Ovary (tissue), 9 donors: ENCODE measurements around the gene PLIN4. TPM values are rescaled to one million over a fixed set of nuclear protein-coding genes. Genes with fewer than 3 reads are reported as not detected.

Source experiments
- DNase-seq, 5 donors: peaks; one replicate each; pipeline ENCODE4 v3.0.0-alpha.2; 2019 to 2020
- H3K27ac ChIP-seq, 2 donors: fragments of 200-600 bp; one replicate each; pipeline versions ENCODE4 v1.5.1 to v1.8.0; 2019 to 2022
- H3K27me3 ChIP-seq: fragments of 200-600 bp; one replicate; pipeline ENCODE4 v1.8.0; 2022
- H3K36me3 ChIP-seq: fragments of 200-600 bp; sonication (generic); one replicate; pipeline ENCODE4 v1.5.1; 2019
- H3K4me1 ChIP-seq: one replicate; pipeline ENCODE4 v1.8.1; 2013; ENCODE audit warnings: mild to moderate bottlenecking, moderate library complexity; ENCODE audit not compliant: insufficient read depth
- H3K4me3 ChIP-seq: fragments of 200-600 bp; sonication (generic); one replicate; pipeline ENCODE4 v1.5.1; 2017
- H3K9me3 ChIP-seq, 2 donors: fragments of 200-600 bp in 1 of 2; sonication (generic) in 1 of 2; one replicate each; pipeline versions ENCODE4 v1.5.1 to v1.8.1; 2013 to 2019; ENCODE audit warnings: mild to moderate bottlenecking in 1 of 2, moderate library complexity in 1 of 2
- EP300 ChIP-seq: sonication (generic); formaldehyde crosslinking; IDR thresholded peaks from one replicate; pipeline ENCODE4 v1.6.1; 2017; ENCODE audit warnings: antibody characterized with exemption
- POLR2A ChIP-seq: fragments of 450-650 bp; IDR thresholded peaks from one replicate; pipeline ENCODE4 v1.6.1; 2017; ENCODE audit warnings: antibody characterized with exemption, mild to moderate bottlenecking, moderate library complexity
- WGBS, 3 donors: extraction: QIAGEN DNeasy Blood & Tissue Kit in 1 of 3; methylation state at CpG; one replicate each; pipeline versions ENCODE4 v1.1.5 to v1.1.7; 2013 to 2017; 5-methylcytosine and 5-hydroxymethylcytosine counted together
- intact Hi-C, 4 donors: fragments of 100-400 bp; cut with DNase I; formaldehyde crosslinking; loops; one replicate each; pipeline versions ENCODE4 v1.11.0 to v1.15.1; 2022 to 2023
- polyA plus RNA-seq, 2 donors: library from polyadenylated mRNA; stranded (reverse); fragments of 200-250 nt in 1 of 2; fragments of 350-450 nt in 1 of 2; fragmentation: Illumina TruSeq in 1 of 2; extraction: RNeasy Lipid Tissue Mini Kit (QIAGEN cat#74804) in 1 of 2; gene quantifications; one replicate each; pipeline ENCODE4 v1.2.3, GENCODE V29; 2013 to 2014
- total RNA-seq, 7 donors: library from RNA; depleted of rRNA in 2 of 7; stranded (reverse); fragments of >200 nt in 2 of 7; fragmentation: NEBNext Ultra II Directional in 3 of 7; extraction: Animal tissue kit (Norgen Biotek cat#: 25700) in 3 of 7; gene quantifications; one replicate each; pipeline versions ENCODE4 v1.1.0 to v1.2.4, GENCODE V29; 2016 to 2023
- TF ChIP-seq, protein P1 (sequence below), 3 donors: fragments of 450-650 bp in 2 of 3; fragments of 200-600 bp in 1 of 3; IDR thresholded peaks; one replicate each; pipeline versions ENCODE4 v1.5.1 to v1.8.0; 2016 to 2022; ENCODE audit warnings: antibody characterized with exemption in 3 of 3, mild to moderate bottlenecking in 1 of 3
- donor health status: DM: no; HTN: no; CAD: no; lungs with moderate emphysema.
- donor health status: DM: no; HTN: no; CAD: no.
- donor health status: Bipolar disorder and iron deficiency.
- donor health status: DM: yes; HTN: yes; CAD: no.
- donor health status: DM: no; HTN: no; CAD: no.
- donor health status: DM: yes; HTN: yes; CAD: no.

The PLIN4 gene
- total and polyA plus RNA-seq, 9 donors = 1.6 to 55.1 (median 21.7) TPM

DNA sequence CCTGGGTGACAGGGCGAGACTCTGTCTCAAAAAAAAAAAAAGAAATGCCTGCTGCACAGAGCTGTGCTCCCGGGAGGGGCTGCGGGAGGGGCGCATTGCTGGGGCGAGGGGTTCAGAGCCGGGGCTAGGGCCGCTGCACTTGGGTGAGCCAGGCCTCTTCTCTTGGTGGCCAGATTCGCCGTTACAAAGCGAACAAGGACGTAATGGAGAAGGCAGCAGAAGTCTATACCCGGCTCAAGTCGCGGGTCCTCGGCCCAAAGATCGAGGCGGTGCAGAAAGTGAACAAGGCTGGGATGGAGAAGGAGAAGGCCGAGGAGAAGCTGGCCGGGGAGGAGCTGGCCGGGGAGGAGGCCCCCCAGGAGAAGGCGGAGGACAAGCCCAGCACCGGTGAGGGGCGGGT lies 19.0 kb downstream of the PLIN4 start:
- no peaks in the 10 kb centered on the region for H3K36me3 ChIP-seq

DNA sequence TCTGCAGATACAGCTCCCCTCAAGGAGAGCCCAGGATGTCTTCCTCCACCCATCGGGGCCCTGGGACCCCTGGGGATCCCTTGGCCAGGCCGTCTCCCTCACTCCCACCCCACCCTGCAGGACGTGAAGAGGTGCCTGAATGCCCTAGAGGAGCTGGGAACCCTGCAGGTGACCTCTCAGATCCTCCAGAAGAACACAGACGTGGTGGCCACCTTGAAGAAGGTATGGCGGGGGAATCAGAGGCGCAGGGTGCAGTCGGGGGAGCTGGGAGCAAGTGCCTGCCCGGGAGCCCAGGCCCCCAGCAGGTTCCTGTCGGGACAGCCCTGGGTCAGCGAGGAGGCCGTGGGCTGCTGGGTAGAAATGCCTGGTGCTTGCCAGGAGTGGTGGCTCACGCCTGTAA lies 19.6 kb downstream of the PLIN4 start:
- no peaks in the 10 kb centered on the region for H3K36me3 ChIP-seq
- TF ChIP-seq POLR2A = no peak
- TF ChIP-seq EP300 = no peak
- TF ChIP-seq, protein P1, sequence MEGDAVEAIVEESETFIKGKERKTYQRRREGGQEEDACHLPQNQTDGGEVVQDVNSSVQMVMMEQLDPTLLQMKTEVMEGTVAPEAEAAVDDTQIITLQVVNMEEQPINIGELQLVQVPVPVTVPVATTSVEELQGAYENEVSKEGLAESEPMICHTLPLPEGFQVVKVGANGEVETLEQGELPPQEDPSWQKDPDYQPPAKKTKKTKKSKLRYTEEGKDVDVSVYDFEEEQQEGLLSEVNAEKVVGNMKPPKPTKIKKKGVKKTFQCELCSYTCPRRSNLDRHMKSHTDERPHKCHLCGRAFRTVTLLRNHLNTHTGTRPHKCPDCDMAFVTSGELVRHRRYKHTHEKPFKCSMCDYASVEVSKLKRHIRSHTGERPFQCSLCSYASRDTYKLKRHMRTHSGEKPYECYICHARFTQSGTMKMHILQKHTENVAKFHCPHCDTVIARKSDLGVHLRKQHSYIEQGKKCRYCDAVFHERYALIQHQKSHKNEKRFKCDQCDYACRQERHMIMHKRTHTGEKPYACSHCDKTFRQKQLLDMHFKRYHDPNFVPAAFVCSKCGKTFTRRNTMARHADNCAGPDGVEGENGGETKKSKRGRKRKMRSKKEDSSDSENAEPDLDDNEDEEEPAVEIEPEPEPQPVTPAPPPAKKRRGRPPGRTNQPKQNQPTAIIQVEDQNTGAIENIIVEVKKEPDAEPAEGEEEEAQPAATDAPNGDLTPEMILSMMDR (IDR thresholded peaks at IDR 0.05) = no peak
- intact Hi-C loops = no loop called here
- no peak overlapping the region for H3K4me3 ChIP-seq
- no peaks in the 10 kb centered on the region for H3K4me1 ChIP-seq
- no peak overlapping the region for H3K27ac ChIP-seq
- no peaks in the 10 kb centered on the region for H3K27me3 ChIP-seq
- DNase-seq = no peak
- 89 to 95% (median 92%) methylated on average over 12 of the region's 12 CpGs for WGBS, 3 donors
- no peaks in the 10 kb centered on the region for H3K9me3 ChIP-seq

More for the DNA sequence above, 19.0 kb downstream of the PLIN4 start:
- 93 to 95% (median 93%) methylated on average over 23 of the region's 23 CpGs for WGBS, 3 donors
- H3K27me3 ChIP-seq = no peaks in the 10 kb centered on the region
- DNase-seq = no peak
- intact Hi-C loops = no loop called here
- no peak overlapping the region for H3K4me3 ChIP-seq
- no peaks in the 10 kb centered on the region for H3K9me3 ChIP-seq
- TF ChIP-seq EP300 = no peak
- TF ChIP-seq, protein P1 (IDR thresholded peaks at IDR 0.05) = no peak
- TF ChIP-seq POLR2A = no peak
- peaks cover 3% of the 10 kb centered on the region for H3K4me1 ChIP-seq
- H3K27ac ChIP-seq = no peak overlapping the region

DNA sequence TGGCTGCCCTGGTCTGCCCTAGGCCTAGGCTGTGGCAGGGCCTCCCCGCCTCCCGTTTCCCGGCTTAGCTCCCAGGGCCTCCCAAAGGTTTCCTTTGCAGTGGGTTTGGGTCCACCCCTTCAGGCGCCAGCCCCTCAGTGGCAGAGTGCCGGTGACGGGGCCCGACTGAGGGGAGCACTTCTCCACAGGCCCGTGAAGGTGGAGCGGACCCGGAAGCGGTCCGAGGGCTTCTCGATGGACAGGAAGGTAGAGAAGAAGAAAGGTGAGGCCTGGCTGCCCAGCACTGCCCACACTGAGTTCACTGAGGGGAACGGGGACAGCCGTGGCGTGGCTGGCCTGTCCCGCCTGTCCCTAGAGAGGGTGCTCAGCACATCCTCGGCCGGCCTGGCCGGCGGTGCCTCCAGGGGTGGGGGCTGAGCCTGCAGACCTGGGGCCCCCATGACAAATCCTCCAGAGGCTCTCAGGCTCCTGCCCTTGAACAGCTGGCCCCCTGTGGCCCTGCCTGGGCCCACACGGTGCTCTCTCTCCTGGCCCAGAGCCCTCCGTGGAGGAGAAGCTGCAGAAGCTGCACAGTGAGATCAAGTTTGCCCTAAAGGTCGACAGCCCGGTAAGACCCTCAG lies 20.4 kb downstream of the PLIN4 start:
- no peaks in the 10 kb centered on the region for H3K27me3 ChIP-seq
- WGBS, 3 donors = 88 to 94% (median 91%) methylated on average over 21 to 25 of the region's 25 CpGs
- no peaks in the 10 kb centered on the region for H3K9me3 ChIP-seq
- no peak for TF ChIP-seq EP300
- TF ChIP-seq, protein P1 (IDR thresholded peaks at IDR 0.05) = no peak
- TF ChIP-seq POLR2A = no peak
- H3K4me1 ChIP-seq = no peaks in the 10 kb centered on the region
- no peaks in the 10 kb centered on the region for H3K36me3 ChIP-seq
- no peak overlapping the region for H3K4me3 ChIP-seq
- intact Hi-C loops = no loop called here
- no peak overlapping the region for H3K27ac ChIP-seq
- no peak for DNase-seq

DNA sequence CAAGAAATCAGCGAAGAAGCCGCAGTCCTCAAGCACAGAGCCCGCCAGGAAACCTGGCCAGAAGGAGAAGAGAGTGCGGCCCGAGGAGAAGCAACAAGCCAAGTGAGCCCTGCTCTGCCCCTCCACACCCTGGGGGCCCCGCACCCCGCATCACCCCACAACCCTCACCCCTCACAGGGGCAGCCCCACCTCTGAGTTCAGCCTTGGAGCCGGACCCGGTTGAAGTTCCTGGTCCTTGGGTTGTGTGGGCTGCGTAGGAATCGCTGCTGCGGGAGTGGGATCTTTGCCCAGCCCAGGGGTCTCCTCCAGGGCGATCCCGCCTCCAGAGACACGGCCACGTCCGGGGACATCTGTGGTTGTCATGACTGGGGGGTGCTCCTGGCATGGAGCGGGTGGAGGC lies 22.0 kb downstream of the PLIN4 start:
- intact Hi-C loops = no loop called here
- no peaks in the 10 kb centered on the region for H3K27me3 ChIP-seq
- H3K4me3 ChIP-seq = no peak overlapping the region
- TF ChIP-seq POLR2A (no peak), EP300 (no peak)
- TF ChIP-seq, protein P1 (IDR thresholded peaks at IDR 0.05) = no peak
- H3K36me3 ChIP-seq = no peaks in the 10 kb centered on the region
- DNase-seq = no peak
- 77 to 84% (median 78%) methylated on average over 18 of the region's 18 CpGs for WGBS, 3 donors
- H3K4me1 ChIP-seq = no peaks in the 10 kb centered on the region
- H3K27ac ChIP-seq = no peak overlapping the region
- no peaks in the 10 kb centered on the region for H3K9me3 ChIP-seq
